Common myeloid progenitor, CD34-positive (primary cell): ENCODE results near the gene KISS1. TPM values are rescaled to one million over a fixed set of nuclear protein-coding genes. Genes with fewer than 3 reads are reported as not detected.
"Not testable (repeated sequence)": the region's sequence is repeated elsewhere in the genome, so short reads cannot be mapped to it uniquely, and the experiment has no call there.

ENCODE experiments used
- CTCF ChIA-PET: fragments of 350-600 bp; sonication (Branson Sonifier 250); formaldehyde crosslinking; loops from one replicate; lab custom pipeline; 2021; ENCODE audit warnings: antibody characterized with exemption; lab: Charles Lee
- POLR2A ChIA-PET: fragments of 350-600 bp; sonication (Branson Sonifier 250); formaldehyde crosslinking; loops from one replicate; lab custom pipeline; 2021; ENCODE audit warnings: antibody characterized with exemption; lab: Charles Lee
- DNase-seq, 3 donors: peaks; one replicate each; pipeline versions ENCODE4 v3.0.0 to v3.0.0-alpha.2; 2013
- H3K27ac ChIP-seq, 2 experiments: 1 replicate in 1 of 2; 2 replicates in 1 of 2; pipeline ENCODE4 v1.7.0; 2013; ENCODE audit warnings: inconsistent platforms in 2 of 2, low read length in 2 of 2, mild to moderate bottlenecking in 2 of 2, low read depth in 1 of 2, moderate library complexity in 1 of 2; ENCODE audit not compliant: severe bottlenecking in 2 of 2, insufficient read depth in 1 of 2, poor library complexity in 1 of 2
- H3K27me3 ChIP-seq, 5 experiments: replicated peaks in 2 of 5; 1 replicate in 3 of 5; 2 replicates in 2 of 5; pipeline versions ENCODE4 v1.6.1 to v1.7.0; 2013; ENCODE audit warnings: low read length in 4 of 5, mild to moderate bottlenecking in 2 of 5, moderate library complexity in 2 of 5, inconsistent platforms in 1 of 5; ENCODE audit not compliant: insufficient read depth in 5 of 5, control insufficient read depth in 4 of 5
- H3K36me3 ChIP-seq, 4 experiments: 1 replicate in 2 of 4; 2 replicates in 2 of 4; pipeline versions ENCODE4 v1.6.1 to v1.7.0; 2013; ENCODE audit warnings: low read length in 3 of 4, control low read depth in 1 of 4, mild to moderate bottlenecking in 1 of 4; ENCODE audit not compliant: control insufficient read depth in 4 of 4, insufficient read depth in 4 of 4
- H3K4me1 ChIP-seq, 4 experiments: 1 replicate in 3 of 4; 2 replicates in 1 of 4; pipeline versions ENCODE4 v1.6.1 to v1.7.1; 2013; ENCODE audit warnings: low read length in 3 of 4, mild to moderate bottlenecking in 3 of 4, control low read depth in 1 of 4, inconsistent platforms in 1 of 4, moderate library complexity in 1 of 4; ENCODE audit not compliant: control insufficient read depth in 4 of 4, insufficient read depth in 4 of 4; ENCODE audit errors: control extremely low read depth in 1 of 4
- H3K4me3 ChIP-seq, 7 experiments: 1 replicate in 4 of 7; 2 replicates in 3 of 7; pipeline versions ENCODE4 v1.5.1 to v1.7.0; 2013; ENCODE audit warnings: mild to moderate bottlenecking in 7 of 7, low read length in 6 of 7, moderate library complexity in 6 of 7, inconsistent platforms in 2 of 7, low read depth in 2 of 7, control low read depth in 1 of 7; ENCODE audit not compliant: insufficient read depth in 4 of 7, control insufficient read depth in 1 of 7; ENCODE audit errors: extremely low read depth in 1 of 7
- H3K9me3 ChIP-seq, 5 experiments: 1 replicate in 4 of 5; 2 replicates in 1 of 5; pipeline versions ENCODE4 v1.6.1 to v1.7.1; 2013; ENCODE audit warnings: low read length in 4 of 5, mild to moderate bottlenecking in 2 of 5, inconsistent platforms in 1 of 5, low read depth in 1 of 5, moderate library complexity in 1 of 5; ENCODE audit not compliant: control insufficient read depth in 4 of 5, insufficient read depth in 2 of 5; ENCODE audit errors: control extremely low read depth in 1 of 5
- WGBS: methylation state at CpG from one replicate; pipeline ENCODE4 v1.1.5; 2013; ENCODE audit not compliant: insufficient coverage; 5-methylcytosine and 5-hydroxymethylcytosine counted together
- polyA plus RNA-seq: library from polyadenylated mRNA; unstranded; fragments of 120-200 nt; gene quantifications from one replicate; pipeline ENCODE4 v1.2.1, GENCODE V29; 2013

The KISS1 gene
- not detected for polyA plus RNA-seq

- CTCF ChIA-PET: interaction anchor here (4.7 kb wide), 1 partner anchor 33 kb away, joined by 79 read pairs; the partner anchor contains the start of gene REN
- POLR2A ChIA-PET: no interaction called here
- H3K4me1 ChIP-seq: peaks cover 0 to 23% (median 11%) of the 10 kb centered on the region in 4 experiments
Measured at GRCh38 chr1:204196068-204196795, at the start of gene KISS1. TSS of gene KISS1 (minus strand) at chr1:204196491. CDS start at chr1:204192876, 3,615 bp downstream.

GRCh38 chr1:204242920-204243319 lies 46.6 kb upstream of the KISS1 start:
- DNase-seq: no peak
- ChIA-PET CTCF (interaction anchor here (1.6 to 3.3 kb wide), 2 partner anchors 101 to 120 kb away, joined by 3 to 13 read pairs; no protein-coding TSS in a partner anchor), POLR2A (interaction anchor here (0.5 kb wide), 1 partner anchor 1150 kb away, joined by 3 read pairs; no protein-coding TSS in a partner anchor)
- Histone ChIP-seq H3K9me3 (no peaks in the 10 kb centered on the region), H3K27ac (no peak overlapping the region), H3K36me3 (no peaks in the 10 kb centered on the region), H3K4me1 (no peaks in the 10 kb centered on the region), H3K27me3 (no peaks in the 10 kb centered on the region), H3K4me3 (no peak overlapping the region)
- 95% methylated on average over 10 of the region's 10 CpGs for WGBS

More at GRCh38 chr1:204196068-204196795, at the start of gene KISS1:
- H3K9me3 ChIP-seq: no peaks in the 10 kb centered on the region
- DNase-seq: no peak
- H3K27me3 ChIP-seq: no peaks in the 10 kb centered on the region
- no peak within 1 kb of the TSS for H3K27ac ChIP-seq
- H3K4me3 ChIP-seq: no peak within 1 kb of the TSS
- WGBS: 93% methylated on average over 12 of the region's 18 CpGs
- H3K36me3 ChIP-seq: no peaks in the 10 kb centered on the region

GRCh38 chr1:204241914-204242313 lies 45.6 kb upstream of the KISS1 start:
- CTCF ChIA-PET: interaction anchor here (1.4 to 3.3 kb wide), 6 partner anchors 9 to 138 kb away, joined by 3 to 13 read pairs (median 4); no protein-coding TSS in a partner anchor
- Histone ChIP-seq H3K9me3 (no peaks in the 10 kb centered on the region), H3K4me1 (no peaks in the 10 kb centered on the region), H3K27ac (no peak overlapping the region), H3K4me3 (no peak overlapping the region), H3K27me3 (no peaks in the 10 kb centered on the region), H3K36me3 (no peaks in the 10 kb centered on the region)
- POLR2A ChIA-PET: interaction anchor here (0.9 kb wide), 1 partner anchor 9 kb away, joined by 3 read pairs; no protein-coding TSS in a partner anchor
- 98% methylated on average over 5 of the region's 5 CpGs for WGBS
- DNase-seq: no peak

- no peak overlapping the region for H3K4me3 ChIP-seq
- no peaks in the 10 kb centered on the region for H3K27me3 ChIP-seq
- no peaks in the 10 kb centered on the region for H3K4me1 ChIP-seq
- ChIA-PET POLR2A (no interaction called here), CTCF (interaction anchor here (1.1 to 3.3 kb wide), 9 partner anchors 10 to 139 kb away, joined by 3 to 13 read pairs (median 4); no protein-coding TSS in a partner anchor)
- WGBS: 83% methylated on average over 1 of the region's 2 CpGs
- peak; percentile 42 to 65 (median 46) for DNase-seq
- H3K36me3 ChIP-seq: no peaks in the 10 kb centered on the region
- no peak overlapping the region for H3K27ac ChIP-seq
- H3K9me3 ChIP-seq: no peaks in the 10 kb centered on the region
Measured at GRCh38 chr1:204241050-204241449, 44.8 kb upstream of the KISS1 start.

GRCh38 chr1:204240233-204240632 lies 43.9 kb upstream of the KISS1 start:
- CTCF ChIA-PET: interaction anchor here (1.1 to 3.3 kb wide), 4 partner anchors 16 to 123 kb away, joined by 3 to 13 read pairs (median 4); no protein-coding TSS in a partner anchor
- Histone ChIP-seq H3K27me3 (no peaks in the 10 kb centered on the region), H3K36me3 (no peaks in the 10 kb centered on the region), H3K4me3 (no peak overlapping the region), H3K4me1 (no peaks in the 10 kb centered on the region), H3K9me3 (no peaks in the 10 kb centered on the region), H3K27ac (no peak overlapping the region)
- POLR2A ChIA-PET: no interaction called here
- no peak for DNase-seq
- 100% methylated on average over 1 of the region's 1 CpG for WGBS

- POLR2A ChIA-PET, DNase-seq, H3K27ac ChIP-seq, H3K9me3 ChIP-seq, H3K4me3 ChIP-seq, H3K27me3 ChIP-seq, H3K4me1 ChIP-seq, H3K36me3 ChIP-seq: not testable (repeated sequence)
- WGBS: 100% methylated on average over 3 of the region's 3 CpGs
- CTCF ChIA-PET: interaction anchor here (1.5 kb wide), 2 partner anchors 17 to 33 kb away, joined by 3 to 4 read pairs; no protein-coding TSS in a partner anchor
Measured at GRCh38 chr1:204239401-204239800, 43.1 kb upstream of the KISS1 start.

- POLR2A ChIA-PET, H3K4me1 ChIP-seq, H3K27me3 ChIP-seq, CTCF ChIA-PET, H3K36me3 ChIP-seq, H3K27ac ChIP-seq, H3K4me3 ChIP-seq, H3K9me3 ChIP-seq, DNase-seq: not testable (repeated sequence)
- 88% methylated on average over 1 of the region's 2 CpGs for WGBS
Measured at GRCh38 chr1:204238520-204238919, 42.2 kb upstream of the KISS1 start.
